ENCODE measurements around the gene TRPM3. TPM values are rescaled to one million over a fixed set of nuclear protein-coding genes. Genes with fewer than 3 reads are reported as not detected.

The TRPM3 gene
- total RNA-seq, 4 donors from 2014 or later: 0.27 to 1.2 (median 0.47) TPM; not detected in 1

- no peaks in the 10 kb centered on the region for H3K9me3 ChIP-seq
- H3K27ac ChIP-seq: peak overlapping the region in 2 of 4 donors; percentile 16 to 27
- TF ChIP-seq POLR2A (IDR thresholded peaks at IDR 0.05) (no peak), EP300 (IDR thresholded peaks at IDR 0.05) (no peak), CTCF (IDR thresholded peaks at IDR 0.05) (no peak), POLR2AphosphoS5 (IDR thresholded peaks at IDR 0.05) (no peak)
- WGBS, 2 donors (ENCODE audit: low coverage in 1 of 2): 52% methylated on average over 4 of the region's 4 CpGs
- no peaks in the 10 kb centered on the region for H3K27me3 ChIP-seq
- ATAC-seq: no peak
- H3K4me3 ChIP-seq: no peak overlapping the region
- H3K4me1 ChIP-seq: peaks cover 0 to 46% (median 5%) of the 10 kb centered on the region in 3 donors
- no peaks in the 10 kb centered on the region for H3K36me3 ChIP-seq
Observed at GRCh38 chr9:70504834-70505233, 616.6 kb downstream of the TRPM3 start.

GRCh38 chr9:70502690-70503089, 618.7 kb downstream of the TRPM3 start:
- TF ChIP-seq POLR2A (IDR thresholded peaks at IDR 0.05): no peak
- peak; percentile 62 for TF ChIP-seq POLR2AphosphoS5 (IDR thresholded peaks at IDR 0.05)
- Histone ChIP-seq H3K27ac (peak overlapping the region; percentile 70 to 83 (median 74)), H3K9me3 (no peaks in the 10 kb centered on the region), H3K27me3 (no peaks in the 10 kb centered on the region), H3K4me1 (peaks cover 0 to 46% (median 5%) of the 10 kb centered on the region in 3 donors), H3K36me3 (no peaks in the 10 kb centered on the region), H3K4me3 (no peak overlapping the region)
- ATAC-seq: peak; percentile 31
- 0 to 14% methylated on average over 1 of the region's 1 CpG for WGBS, 2 donors (ENCODE audit: low coverage in 1 of 2)

- no peak overlapping the region for H3K4me3 ChIP-seq
- H3K27me3 ChIP-seq: no peaks in the 10 kb centered on the region
- no peaks in the 10 kb centered on the region for H3K9me3 ChIP-seq
- no peak overlapping the region for H3K27ac ChIP-seq
- peaks cover 0 to 46% (median 5%) of the 10 kb centered on the region in 3 donors for H3K4me1 ChIP-seq
- ATAC-seq: no peak
- no peak for TF ChIP-seq EP300 (IDR thresholded peaks at IDR 0.05)
- no peak for TF ChIP-seq CTCF (IDR thresholded peaks at IDR 0.05)
- no peak for TF ChIP-seq POLR2A (IDR thresholded peaks at IDR 0.05)
- no peak for TF ChIP-seq POLR2AphosphoS5 (IDR thresholded peaks at IDR 0.05)
- H3K36me3 ChIP-seq: no peaks in the 10 kb centered on the region
- 71% methylated on average over 1 of the region's 1 CpG for WGBS, 2 donors (ENCODE audit: low coverage in 1 of 2)
Observed at GRCh38 chr9:70500793-70501192, 620.6 kb downstream of the TRPM3 start.

- TF ChIP-seq POLR2AphosphoS5 (IDR thresholded peaks at IDR 0.05): no peak
- no peak for TF ChIP-seq CTCF (IDR thresholded peaks at IDR 0.05)
- TF ChIP-seq POLR2A (IDR thresholded peaks at IDR 0.05): no peak
- TF ChIP-seq EP300 (IDR thresholded peaks at IDR 0.05): no peak
- H3K27ac ChIP-seq: no peak overlapping the region
- H3K27me3 ChIP-seq: no peaks in the 10 kb centered on the region
- no peaks in the 10 kb centered on the region for H3K36me3 ChIP-seq
- ATAC-seq: no peak
- H3K4me3 ChIP-seq: no peak overlapping the region
- 69 to 83% methylated on average over 1 of the region's 1 CpG for WGBS, 2 donors (ENCODE audit: low coverage in 1 of 2)
- H3K4me1 ChIP-seq: peaks cover 0 to 47% (median 5%) of the 10 kb centered on the region in 3 donors
- no peaks in the 10 kb centered on the region for H3K9me3 ChIP-seq
Observed at GRCh38 chr9:70499621-70500020, 621.8 kb downstream of the TRPM3 start.

GRCh38 chr9:70498866-70499265, 622.6 kb downstream of the TRPM3 start:
- peaks cover 0 to 47% (median 5%) of the 10 kb centered on the region in 3 donors for H3K4me1 ChIP-seq

More at GRCh38 chr9:70498866-70499265, 622.6 kb downstream of the TRPM3 start:
- TF ChIP-seq POLR2A (IDR thresholded peaks at IDR 0.05) (no peak), EP300 (IDR thresholded peaks at IDR 0.05) (no peak), POLR2AphosphoS5 (IDR thresholded peaks at IDR 0.05) (no peak), CTCF (IDR thresholded peaks at IDR 0.05) (no peak)
- Histone ChIP-seq H3K36me3 (no peaks in the 10 kb centered on the region), H3K27me3 (no peaks in the 10 kb centered on the region), H3K27ac (no peak overlapping the region), H3K9me3 (no peaks in the 10 kb centered on the region), H3K4me3 (no peak overlapping the region)
- WGBS, 2 donors (ENCODE audit: low coverage in 1 of 2): 91 to 97% methylated on average over 3 of the region's 3 CpGs
- ATAC-seq: no peak
